WERI-Rb-1 (cell line): ENCODE measurements around the gene TMC5.

Experiments
- DNase-seq: peaks from one replicate; pipeline ENCODE4 v3.0.0-alpha.2; 2020
- H3K27ac ChIP-seq: fragments of 250-450 bp; sonication (Bioruptor Pico); 2 replicates; pipeline ENCODE4 v1.5.1; 2020; ENCODE audit warnings: mild to moderate bottlenecking, moderate library complexity
- H3K27me3 ChIP-seq: fragments of 250-450 bp; sonication (Bioruptor Pico); 2 replicates; pipeline ENCODE4 v1.5.1; 2021; ENCODE audit warnings: mild to moderate bottlenecking, low read depth, moderate library complexity; ENCODE audit not compliant: insufficient read depth, severe bottlenecking
- H3K36me3 ChIP-seq: fragments of 250-450 bp; sonication (Bioruptor Pico); 2 replicates; pipeline ENCODE4 v1.5.1; 2020; ENCODE audit warnings: mild to moderate bottlenecking, moderate library complexity
- H3K4me3 ChIP-seq: 2 replicates; pipeline ENCODE4 v1.5.1; 2011; ENCODE audit warnings: low read depth, mild to moderate bottlenecking, control low read depth, low read length
- H3K9me3 ChIP-seq: fragments of 250-450 bp; sonication (Bioruptor Pico); 2 replicates; pipeline ENCODE4 v1.5.1; 2021; ENCODE audit warnings: mild to moderate bottlenecking, moderate library complexity; ENCODE audit not compliant: severe bottlenecking
- TF ChIP-seq, protein P1 (sequence below): IDR thresholded peaks from 2 replicates; pipeline ENCODE4 v1.5.1; 2011; ENCODE audit warnings: low read depth, mild to moderate bottlenecking, control low read depth, inconsistent platforms, low read length

TMC5 gene

DNA sequence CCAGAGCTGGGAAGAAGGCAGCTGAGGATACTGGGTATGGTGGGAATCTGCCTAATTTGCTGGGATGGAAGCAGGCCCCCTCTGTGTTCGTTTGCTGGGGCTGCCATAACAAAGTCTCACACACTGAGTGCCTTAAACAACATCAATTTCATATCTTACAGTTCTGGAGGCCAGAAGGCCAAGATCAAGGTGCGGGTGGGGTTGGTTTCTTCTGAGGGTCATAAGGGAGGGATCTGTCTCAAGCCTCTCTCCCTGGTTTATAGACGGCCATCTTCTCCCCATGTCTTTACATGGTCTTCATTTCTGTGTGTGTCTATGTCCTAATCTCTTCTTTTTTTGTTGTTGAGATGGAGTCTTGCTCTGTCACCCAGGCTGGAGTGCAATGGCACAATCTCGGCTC lies 68.4 kb downstream of the TMC5 start:
- Histone ChIP-seq H3K9me3 (no peaks in the 10 kb centered on the region), H3K27ac (no peak overlapping the region), H3K36me3 (no peaks in the 10 kb centered on the region), H3K27me3 (no peaks in the 10 kb centered on the region), H3K4me3 (no peak overlapping the region)
- no peak for DNase-seq
- TF ChIP-seq, protein P1, sequence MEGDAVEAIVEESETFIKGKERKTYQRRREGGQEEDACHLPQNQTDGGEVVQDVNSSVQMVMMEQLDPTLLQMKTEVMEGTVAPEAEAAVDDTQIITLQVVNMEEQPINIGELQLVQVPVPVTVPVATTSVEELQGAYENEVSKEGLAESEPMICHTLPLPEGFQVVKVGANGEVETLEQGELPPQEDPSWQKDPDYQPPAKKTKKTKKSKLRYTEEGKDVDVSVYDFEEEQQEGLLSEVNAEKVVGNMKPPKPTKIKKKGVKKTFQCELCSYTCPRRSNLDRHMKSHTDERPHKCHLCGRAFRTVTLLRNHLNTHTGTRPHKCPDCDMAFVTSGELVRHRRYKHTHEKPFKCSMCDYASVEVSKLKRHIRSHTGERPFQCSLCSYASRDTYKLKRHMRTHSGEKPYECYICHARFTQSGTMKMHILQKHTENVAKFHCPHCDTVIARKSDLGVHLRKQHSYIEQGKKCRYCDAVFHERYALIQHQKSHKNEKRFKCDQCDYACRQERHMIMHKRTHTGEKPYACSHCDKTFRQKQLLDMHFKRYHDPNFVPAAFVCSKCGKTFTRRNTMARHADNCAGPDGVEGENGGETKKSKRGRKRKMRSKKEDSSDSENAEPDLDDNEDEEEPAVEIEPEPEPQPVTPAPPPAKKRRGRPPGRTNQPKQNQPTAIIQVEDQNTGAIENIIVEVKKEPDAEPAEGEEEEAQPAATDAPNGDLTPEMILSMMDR = no peak

DNA sequence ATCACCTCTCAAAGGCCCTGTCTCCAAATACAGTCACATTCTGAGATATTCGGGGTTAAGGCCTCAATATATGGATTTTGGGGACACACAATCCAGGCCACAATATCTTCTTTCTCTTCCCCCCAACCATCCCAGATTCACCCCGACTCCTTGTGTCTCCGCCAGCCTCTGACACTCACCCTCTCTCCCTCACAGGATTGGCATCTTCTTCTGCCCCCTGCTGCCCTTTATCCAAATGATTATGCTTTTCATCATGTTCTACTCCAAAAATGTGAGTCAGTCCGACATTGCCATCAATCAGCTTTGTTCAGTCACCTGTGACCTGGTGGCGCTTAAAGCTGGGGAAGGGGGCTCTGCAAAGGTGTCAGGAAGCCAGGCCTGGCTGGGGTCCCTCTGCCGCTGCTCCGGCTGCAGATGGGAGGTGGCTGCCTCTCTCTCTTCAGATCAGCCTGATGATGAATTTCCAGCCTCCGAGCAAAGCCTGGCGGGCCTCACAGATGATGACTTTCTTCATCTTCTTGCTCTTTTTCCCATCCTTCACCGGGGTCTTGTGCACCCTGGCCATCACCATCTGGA lies 69.2 kb downstream of the TMC5 start:
- DNase-seq = no peak
- TF ChIP-seq, protein P1 = no peak
- H3K36me3 ChIP-seq = no peaks in the 10 kb centered on the region
- no peaks in the 10 kb centered on the region for H3K27me3 ChIP-seq
- H3K9me3 ChIP-seq = no peaks in the 10 kb centered on the region
- no peak overlapping the region for H3K27ac ChIP-seq
- no peak overlapping the region for H3K4me3 ChIP-seq

DNA sequence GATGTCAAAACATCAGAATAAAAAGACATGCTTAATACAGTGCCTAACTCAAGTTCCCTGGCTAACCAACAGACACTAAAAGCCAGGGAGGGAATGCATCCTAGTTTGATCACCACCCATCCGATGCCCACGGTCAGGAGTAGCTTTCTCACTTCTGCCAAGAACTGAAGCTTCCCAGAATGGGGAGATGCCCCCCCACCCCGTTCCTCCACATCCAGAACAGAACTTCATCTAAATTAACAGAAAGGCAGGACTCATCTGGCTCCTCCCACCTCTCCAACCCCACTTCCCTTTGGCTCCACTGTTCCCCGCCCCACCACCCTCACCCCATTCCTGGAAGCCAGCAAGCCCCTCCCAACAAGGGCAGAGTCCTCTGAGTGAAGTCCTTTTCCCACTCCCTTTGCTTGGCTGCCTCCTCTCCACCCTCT lies 70.5 kb downstream of the TMC5 start:
- no peak overlapping the region for H3K27ac ChIP-seq
- TF ChIP-seq, protein P1 = no peak
- H3K27me3 ChIP-seq = no peaks in the 10 kb centered on the region
- H3K36me3 ChIP-seq = no peaks in the 10 kb centered on the region
- no peak overlapping the region for H3K4me3 ChIP-seq
- no peaks in the 10 kb centered on the region for H3K9me3 ChIP-seq
- no peak for DNase-seq

DNA sequence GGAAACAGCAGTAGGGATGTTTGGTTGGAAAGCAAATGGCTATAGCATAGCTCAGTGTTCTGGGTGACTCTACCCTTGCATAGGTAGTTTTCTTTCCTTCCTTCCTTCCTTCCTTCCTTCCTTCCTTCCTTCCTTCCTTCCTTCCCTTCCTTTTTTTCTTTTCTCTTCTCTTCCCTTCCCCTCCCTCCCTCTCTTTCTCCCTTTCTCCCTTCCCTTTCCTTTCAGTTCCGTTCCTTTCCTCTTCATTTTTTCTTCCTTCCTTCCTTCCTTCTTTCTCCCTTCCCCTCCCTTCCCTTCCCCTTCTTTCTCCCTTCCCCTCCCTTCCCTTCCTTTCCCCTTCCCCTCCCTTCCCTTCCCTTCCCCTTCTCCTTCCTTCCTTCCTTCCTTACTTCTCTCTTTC lies 72.9 kb downstream of the TMC5 start:
- no peaks in the 10 kb centered on the region for H3K36me3 ChIP-seq
- DNase-seq = no peak
- H3K27ac ChIP-seq = no peak overlapping the region
- H3K9me3 ChIP-seq = no peaks in the 10 kb centered on the region
- H3K4me3 ChIP-seq = no peak overlapping the region
- TF ChIP-seq, protein P1 = no peak
- H3K27me3 ChIP-seq = no peaks in the 10 kb centered on the region

DNA sequence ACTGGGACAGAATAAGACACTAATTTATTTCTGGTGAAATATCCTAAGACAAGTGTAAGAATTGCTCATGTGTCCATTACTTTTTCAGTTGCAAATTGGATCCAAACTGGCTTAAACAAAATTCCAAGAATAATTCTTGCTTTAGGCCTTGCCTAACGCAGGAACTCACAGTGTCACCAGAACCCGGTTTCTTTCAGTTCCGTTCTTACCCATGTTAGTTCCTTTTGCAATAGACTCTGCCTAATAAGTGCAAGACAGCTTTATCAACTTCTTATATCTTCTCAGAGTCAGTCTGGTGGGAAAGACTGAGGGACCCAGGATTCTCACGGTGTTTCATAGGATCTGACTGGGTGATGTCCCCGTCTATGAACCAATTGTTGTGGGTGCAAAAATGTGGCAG lies 79.5 kb downstream of the TMC5 start:
- peaks cover 16% of the 10 kb centered on the region for H3K36me3 ChIP-seq
- DNase-seq = no peak
- no peaks in the 10 kb centered on the region for H3K9me3 ChIP-seq
- TF ChIP-seq, protein P1 = no peak
- no peak overlapping the region for H3K27ac ChIP-seq
- no peaks in the 10 kb centered on the region for H3K27me3 ChIP-seq
- H3K4me3 ChIP-seq = no peak overlapping the region

DNA sequence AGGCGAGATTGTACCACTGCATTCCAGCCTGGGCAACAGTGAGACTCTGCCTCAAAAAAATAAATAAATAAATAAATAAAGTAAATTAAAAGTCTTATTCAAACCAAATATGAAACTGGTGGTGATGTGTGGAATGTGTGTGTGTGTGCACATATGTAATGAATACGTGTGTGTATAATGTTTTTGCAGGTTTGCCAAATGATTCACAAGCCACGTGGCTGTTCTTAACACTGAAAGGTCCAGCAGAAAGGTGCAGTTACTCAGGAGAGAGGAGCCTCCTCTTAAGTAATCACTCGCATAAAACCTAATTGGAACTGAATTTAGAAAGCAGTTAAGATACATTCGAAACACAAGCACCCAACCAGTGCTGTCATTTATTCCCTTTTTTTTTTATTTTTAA lies 81.3 kb downstream of the TMC5 start:
- DNase-seq = no peak
- TF ChIP-seq, protein P1 = no peak
- H3K27me3 ChIP-seq = no peaks in the 10 kb centered on the region

More for the DNA sequence above, 81.3 kb downstream of the TMC5 start:
- no peaks in the 10 kb centered on the region for H3K9me3 ChIP-seq
- H3K4me3 ChIP-seq = no peak overlapping the region
- no peak overlapping the region for H3K27ac ChIP-seq
- peaks cover 28% of the 10 kb centered on the region for H3K36me3 ChIP-seq
